Activated CD8-positive, alpha-beta memory T cell treated with anti-CD3 and anti-CD28 coated beads for 4 hours (primary cell): ENCODE measurements around the gene MAGED4B.
"Not testable (repeated sequence)": the region's sequence is repeated elsewhere in the genome, so short reads cannot be mapped to it uniquely, and the experiment has no call there.

Experiments used
- DNase-seq, 2 donors: peaks; one replicate each; pipeline ENCODE4 v3.0.0-alpha.2; 2020; ENCODE audit warnings: low read depth in 2 of 2

The MAGED4B gene, protein sequence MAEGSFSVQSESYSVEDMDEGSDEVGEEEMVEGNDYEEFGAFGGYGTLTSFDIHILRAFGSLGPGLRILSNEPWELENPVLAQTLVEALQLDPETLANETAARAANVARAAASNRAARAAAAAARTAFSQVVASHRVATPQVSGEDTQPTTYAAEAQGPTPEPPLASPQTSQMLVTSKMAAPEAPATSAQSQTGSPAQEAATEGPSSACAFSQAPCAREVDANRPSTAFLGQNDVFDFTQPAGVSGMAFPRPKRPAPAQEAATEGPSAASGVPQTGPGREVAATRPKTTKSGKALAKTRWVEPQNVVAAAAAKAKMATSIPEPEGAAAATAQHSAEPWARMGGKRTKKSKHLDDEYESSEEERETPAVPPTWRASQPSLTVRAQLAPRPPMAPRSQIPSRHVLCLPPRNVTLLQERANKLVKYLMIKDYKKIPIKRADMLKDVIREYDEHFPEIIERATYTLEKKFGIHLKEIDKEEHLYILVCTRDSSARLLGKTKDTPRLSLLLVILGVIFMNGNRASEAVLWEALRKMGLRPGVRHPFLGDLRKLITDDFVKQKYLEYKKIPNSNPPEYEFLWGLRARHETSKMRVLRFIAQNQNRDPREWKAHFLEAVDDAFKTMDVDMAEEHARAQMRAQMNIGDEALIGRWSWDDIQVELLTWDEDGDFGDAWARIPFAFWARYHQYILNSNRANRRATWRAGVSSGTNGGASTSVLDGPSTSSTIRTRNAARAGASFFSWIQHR

DNA sequence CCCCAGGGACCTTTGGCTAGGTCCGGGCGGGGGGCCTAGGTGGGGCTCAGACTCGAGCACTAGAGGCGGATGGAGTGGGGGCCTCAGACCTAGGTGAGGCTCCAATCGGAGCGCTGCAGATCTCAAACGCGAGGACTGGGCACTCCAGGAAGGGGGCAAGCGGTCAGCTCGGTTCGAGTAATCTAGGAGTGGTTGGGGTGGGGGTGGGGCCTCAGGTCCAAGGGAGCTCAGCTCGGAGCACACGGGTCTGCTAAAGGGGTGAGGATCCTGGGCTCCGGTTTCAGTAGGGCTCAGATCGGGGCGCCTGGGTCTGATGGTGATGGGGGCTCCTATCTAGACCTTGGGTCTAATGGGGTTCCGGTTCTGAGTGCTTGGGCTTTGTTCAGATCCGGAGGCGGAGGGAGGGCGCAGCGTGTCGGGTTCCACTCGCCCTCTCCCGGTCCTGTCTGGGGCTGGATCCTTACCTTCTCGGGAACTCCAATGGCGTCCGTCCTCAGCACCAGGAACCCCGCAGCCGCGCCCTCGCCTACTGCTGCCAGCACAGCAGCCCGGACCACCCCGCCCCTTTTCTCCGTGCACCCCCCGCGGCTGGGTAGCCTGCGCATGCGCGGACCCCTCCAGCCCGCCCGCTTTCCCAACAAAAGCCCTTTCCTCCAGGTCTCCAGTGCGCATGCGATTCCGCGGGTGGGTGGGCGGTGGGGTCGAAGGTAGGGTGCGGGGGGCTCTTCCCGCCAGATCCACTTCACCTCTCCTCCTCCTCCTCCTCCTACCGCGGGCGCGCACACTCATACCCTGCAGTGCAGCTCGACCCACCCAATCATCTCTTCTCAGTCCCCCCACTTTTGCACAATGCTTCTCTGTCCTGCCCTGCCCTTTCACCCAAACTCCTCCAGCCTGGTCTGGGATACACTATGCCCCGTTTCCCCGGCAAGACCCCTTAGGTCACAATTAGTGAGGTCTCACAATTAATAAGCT lies at the start of gene MAGED4B:
MAGED4B (minus strand) TSS at position 518 of the 975 bp plus-strand sequence. CDS start 1,011 bp downstream, outside the sequence.
- DNase-seq, result not testable (repeated sequence)

DNA sequence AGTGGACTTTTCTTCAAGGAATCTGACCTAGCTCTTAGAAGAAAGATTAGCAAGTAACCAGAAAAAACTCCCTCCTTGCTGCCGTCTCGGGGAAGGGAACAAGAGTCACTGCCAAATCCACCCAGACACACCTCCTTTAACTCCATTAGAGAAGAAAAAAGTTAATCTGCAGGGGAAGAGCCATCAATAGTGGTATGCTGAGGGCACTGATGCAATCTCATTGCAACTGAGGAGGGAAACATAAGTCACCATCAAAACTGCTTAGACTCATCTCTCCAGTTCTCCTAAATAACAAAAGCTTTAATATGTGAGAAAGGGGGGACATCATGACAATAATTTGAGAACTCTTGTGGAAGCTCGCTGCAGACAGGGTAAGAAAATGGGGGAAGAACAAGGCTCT lies 49.3 kb upstream of the MAGED4B start:
- no peak for DNase-seq

DNA sequence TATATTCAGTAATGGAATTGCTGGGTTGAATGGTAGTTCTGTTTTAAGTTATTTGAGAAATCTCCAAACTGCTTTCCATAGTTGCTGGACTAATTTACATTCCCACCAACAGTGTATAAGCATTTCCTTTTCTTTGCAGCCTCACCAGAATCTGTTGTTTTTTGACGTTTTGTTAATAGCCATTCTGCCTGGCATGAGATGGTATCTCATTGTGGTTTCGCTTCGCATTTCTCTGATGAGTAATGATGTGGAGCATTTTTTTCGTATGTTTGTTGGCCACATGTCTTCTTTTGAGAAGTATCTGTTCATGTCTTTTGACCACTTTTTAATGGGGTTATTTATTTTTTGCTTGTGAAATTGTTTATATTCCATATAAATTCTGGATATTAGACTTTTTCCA lies 13.6 kb upstream of the MAGED4B start:
- DNase-seq, result no peak

DNA sequence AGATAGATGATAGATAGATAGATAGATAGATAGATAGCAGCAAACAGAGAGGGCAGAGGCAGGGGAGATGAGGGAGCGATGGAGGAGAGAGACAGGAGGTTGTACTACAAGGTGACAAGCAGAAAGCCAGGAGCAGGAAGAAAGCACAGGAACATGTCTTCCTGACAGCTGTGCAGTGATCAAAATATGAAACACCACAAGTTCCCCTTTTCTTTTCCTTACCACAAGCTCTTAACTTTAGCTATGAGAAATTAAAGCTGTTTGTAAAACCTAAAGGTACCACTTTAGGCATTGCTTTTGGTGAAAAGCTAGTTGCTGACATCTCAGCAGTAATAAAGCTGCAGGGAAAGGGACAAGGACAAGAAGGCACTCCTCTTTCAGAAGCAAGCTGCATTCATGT lies 9.1 kb upstream of the MAGED4B start:
- no peak for DNase-seq

DNA sequence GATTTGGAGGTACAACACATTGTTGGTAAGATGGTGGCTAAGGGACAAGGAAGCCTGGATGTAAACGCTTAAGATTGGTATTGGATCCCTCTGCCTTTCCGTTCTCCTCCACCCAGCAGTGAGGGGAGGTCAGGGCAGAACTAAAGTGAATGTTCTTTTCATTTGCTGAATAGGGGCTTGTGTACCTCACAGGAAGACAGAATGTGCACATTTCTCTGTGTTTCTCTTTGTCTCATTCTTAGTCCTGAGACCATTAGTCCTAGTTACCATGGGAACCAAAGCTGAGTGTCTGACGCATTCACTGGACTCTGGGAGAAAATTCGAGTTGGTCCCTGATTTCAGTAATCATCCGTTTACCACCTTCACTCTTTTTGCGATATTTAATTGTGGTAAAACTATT lies 26.7 kb downstream of the MAGED4B start:
- DNase-seq, result not testable (repeated sequence)

DNA sequence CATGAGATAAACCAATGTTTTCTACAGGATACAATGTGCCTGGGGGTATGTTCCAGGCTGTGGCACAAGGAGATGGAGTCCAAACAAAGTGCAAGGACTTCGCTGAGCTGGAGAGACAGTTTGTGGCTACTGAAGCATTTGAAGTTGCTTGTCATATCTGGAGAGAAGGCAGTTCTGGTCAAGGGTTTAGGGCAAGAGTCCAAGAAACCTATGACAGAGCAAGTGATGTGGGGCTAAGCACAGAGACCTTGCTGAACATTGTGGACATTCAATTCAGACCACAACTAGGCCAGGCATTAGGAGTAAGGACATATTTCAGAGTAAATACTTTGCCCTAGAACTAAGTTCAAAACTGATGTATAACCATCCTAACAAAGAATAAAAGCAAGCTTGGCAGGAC lies 34.8 kb downstream of the MAGED4B start:
- no peak for DNase-seq

DNA sequence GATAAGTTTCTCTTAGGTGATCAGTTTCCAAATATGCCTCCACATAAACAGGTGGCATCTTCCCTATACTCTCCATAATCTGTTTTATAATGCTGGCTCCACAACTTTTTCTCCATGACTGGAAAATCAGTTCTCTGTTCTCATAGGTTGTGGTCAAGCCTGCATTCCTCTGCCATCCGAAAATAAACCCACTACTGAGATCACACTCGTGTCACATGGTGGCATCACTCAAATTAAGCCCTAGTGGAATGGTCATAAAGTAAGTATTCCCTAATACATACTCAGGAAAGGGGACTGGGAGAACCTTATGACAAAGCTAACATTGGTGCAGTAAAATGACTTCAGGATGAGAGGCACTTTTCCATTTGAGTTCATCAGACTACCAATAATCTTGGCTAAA lies 37.6 kb downstream of the MAGED4B start:
- DNase-seq, result no peak

DNA sequence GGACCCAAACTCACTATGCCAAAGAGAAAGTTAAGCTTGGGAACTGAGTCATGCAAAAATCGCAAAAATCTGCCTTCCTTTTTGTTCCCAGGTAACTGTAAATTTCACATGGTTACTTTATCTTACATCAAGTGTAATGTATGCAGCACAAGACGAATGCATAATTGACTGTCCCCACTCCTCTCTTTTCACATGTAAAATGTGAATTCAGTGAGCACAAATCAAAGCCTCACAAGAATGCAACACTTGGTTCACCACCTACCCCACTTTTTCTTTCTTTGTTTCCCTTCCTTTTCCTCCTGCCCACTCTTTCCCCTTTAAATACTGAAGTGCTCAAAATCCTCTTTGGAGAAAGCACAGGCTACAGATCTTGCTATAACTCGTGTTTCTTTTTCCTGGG lies 53.2 kb downstream of the MAGED4B start:
- no peak for DNase-seq
